Right lobe of liver (tissue), 4 donors: ENCODE data around the gene VRK3.

ENCODE experiments used
- CTCF ChIP-seq, 4 donors: fragments of 200-600 bp in 3 of 4; fragments of 450-650 bp in 1 of 4; IDR thresholded peaks; one replicate each; pipeline versions ENCODE4 v1.5.1 to v1.8.0; 2016 to 2022; ENCODE audit warnings: antibody characterized with exemption in 4 of 4, mild to moderate bottlenecking in 2 of 4
- POLR2A ChIP-seq: fragments of 450-650 bp; IDR thresholded peaks from one replicate; pipeline ENCODE4 v1.6.1; 2017; ENCODE audit warnings: antibody characterized with exemption, mild to moderate bottlenecking
- donor health status: DM: no; HTN: no; CAD: no.
- donor health status: DM: no; HTN: no; CAD: no.
- donor health status: DM: no; HTN: yes; CAD: no.

GRCh38 chr19:49977076-49977475 lies 48.1 kb downstream of the VRK3 start:
- no peak for TF ChIP-seq POLR2A
- TF ChIP-seq CTCF (IDR thresholded peaks at IDR 0.05), result no peak
